GM13976 (cell line): ENCODE measurements around the gene TBC1D22A.

ENCODE experiments used
- DNase-seq: peaks from one replicate; pipeline ENCODE4 v3.0.0; 2012; ENCODE audit warnings: low spot score
- in situ Hi-C: fragments of 300-500 bp; cut with MboI; formaldehyde crosslinking; loops from one replicate; pipeline ENCODE4 v1.12.0; 2022; ENCODE audit warnings: low sequenced_read_pairs, mixed read lengths, inconsistent platforms; ENCODE audit not compliant: unreplicated experiment
- TF ChIP-seq, protein P1 (sequence below): IDR thresholded peaks from 2 replicates; pipeline ENCODE4 v1.5.1; 2012; ENCODE audit warnings: borderline replicate concordance, mild to moderate bottlenecking; ENCODE audit not compliant: insufficient read depth; ENCODE audit errors: extremely low read depth, missing control alignments, control extremely low read depth

TBC1D22A gene

DNA sequence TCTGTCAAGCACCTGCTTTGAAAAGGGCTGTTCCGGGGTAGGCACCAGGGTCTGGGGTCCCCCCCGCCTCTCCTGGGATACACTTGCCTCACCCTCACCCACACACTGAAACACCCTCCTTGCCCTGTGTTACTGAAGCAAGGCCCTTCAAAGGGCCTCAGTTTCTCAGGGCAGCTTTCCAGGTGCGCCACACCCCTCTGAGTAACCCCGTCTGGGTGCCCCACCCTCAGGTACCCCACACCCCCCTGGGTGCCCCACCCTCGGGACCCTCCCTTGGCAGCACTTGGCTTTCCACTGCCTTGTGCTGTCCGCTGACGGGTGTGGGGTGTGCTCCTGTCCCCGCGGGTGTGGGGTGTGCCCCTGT, 413.6 kb downstream of the TBC1D22A start:
- TF ChIP-seq, protein P1, sequence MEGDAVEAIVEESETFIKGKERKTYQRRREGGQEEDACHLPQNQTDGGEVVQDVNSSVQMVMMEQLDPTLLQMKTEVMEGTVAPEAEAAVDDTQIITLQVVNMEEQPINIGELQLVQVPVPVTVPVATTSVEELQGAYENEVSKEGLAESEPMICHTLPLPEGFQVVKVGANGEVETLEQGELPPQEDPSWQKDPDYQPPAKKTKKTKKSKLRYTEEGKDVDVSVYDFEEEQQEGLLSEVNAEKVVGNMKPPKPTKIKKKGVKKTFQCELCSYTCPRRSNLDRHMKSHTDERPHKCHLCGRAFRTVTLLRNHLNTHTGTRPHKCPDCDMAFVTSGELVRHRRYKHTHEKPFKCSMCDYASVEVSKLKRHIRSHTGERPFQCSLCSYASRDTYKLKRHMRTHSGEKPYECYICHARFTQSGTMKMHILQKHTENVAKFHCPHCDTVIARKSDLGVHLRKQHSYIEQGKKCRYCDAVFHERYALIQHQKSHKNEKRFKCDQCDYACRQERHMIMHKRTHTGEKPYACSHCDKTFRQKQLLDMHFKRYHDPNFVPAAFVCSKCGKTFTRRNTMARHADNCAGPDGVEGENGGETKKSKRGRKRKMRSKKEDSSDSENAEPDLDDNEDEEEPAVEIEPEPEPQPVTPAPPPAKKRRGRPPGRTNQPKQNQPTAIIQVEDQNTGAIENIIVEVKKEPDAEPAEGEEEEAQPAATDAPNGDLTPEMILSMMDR, result no peak

DNA sequence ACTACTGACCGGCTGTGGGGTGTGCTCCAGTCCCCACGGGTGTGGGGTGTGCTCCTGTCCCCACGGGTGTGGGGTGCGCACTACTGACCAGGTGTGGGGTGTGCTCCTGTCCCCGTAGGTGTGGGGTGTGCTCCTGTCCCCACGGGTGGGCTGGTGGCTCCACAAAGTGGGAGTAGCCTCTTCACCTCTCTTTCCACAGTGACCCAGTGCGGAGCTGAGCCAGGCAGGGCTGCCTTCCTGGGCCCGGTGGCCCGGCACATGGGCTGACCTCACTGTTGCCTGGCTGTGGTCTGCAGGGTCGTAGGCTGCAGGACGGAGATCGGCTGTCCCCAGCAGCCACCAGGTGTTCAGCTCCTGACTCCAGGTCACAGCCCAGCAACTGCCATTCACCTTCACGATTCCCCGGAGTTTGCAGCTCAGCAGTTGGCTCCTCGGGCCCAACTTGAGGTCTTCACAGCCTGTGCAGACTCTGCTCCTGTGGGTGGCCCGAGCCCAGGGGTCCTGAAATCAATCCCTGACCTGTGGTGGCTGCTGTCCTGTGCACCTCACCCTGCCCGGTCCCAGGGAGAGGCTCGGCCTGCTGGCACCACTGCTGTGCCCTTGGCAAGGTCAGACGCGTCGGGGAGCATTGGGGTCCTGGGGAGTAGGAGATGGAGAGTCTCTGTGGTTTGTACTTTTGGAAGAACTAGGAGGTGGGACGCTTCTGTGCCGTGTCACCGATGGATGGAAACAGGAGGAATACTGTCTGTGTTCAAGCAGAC, 414.3 kb downstream of the TBC1D22A start:
- no peak for DNase-seq
- in situ Hi-C loops, result no loop called here
- TF ChIP-seq, protein P1, result no peak

More for the DNA sequence above, 413.6 kb downstream of the TBC1D22A start:
- in situ Hi-C loops, result no loop called here
- DNase-seq, result no peak

DNA sequence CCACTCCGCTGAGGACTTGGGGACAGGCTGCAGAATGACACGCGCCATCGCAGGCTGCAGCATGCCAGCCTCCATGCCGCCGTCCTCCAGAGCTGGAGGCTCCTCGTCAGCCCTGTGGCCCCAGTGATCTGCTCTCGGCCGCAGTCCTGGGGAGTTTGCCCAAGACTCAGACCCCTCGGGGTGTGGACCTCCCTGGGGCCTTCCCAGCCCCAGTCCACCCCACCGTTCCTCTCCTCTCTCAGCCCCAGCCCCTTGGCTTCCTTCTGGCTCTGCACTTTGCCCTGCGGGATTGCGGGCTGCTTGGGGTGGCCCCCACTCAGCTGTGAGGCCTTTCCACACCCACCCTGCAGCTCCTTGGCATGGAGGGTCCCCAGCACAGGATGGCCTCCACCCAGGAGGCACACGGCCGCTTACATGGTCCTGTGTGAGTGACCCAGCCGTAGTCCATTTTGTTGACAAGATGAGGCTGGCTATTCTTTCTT, 414.9 kb downstream of the TBC1D22A start:
- no peak for DNase-seq
- in situ Hi-C loops, result no loop called here
- TF ChIP-seq, protein P1, result no peak

DNA sequence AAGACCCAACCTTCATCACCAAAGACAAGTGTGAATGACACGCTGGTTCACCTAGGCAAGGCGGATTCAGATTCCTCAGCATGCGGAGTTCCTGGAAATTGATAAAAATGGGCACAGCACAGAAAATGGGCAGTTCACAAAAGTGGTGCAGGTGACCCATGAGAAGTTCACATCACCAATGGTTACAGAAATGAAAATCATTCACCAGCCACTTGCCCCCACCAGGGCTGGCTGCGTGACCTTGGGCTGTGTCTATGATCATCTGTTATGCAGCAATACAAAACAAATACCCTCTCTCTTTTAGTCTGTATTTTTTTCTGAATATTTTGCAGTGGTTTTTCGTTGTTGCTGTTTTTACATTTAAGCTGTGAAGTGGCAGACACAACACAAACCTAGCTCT, 415.9 kb downstream of the TBC1D22A start:
- in situ Hi-C loops, result no loop called here
- TF ChIP-seq, protein P1, result no peak
- DNase-seq, result no peak

DNA sequence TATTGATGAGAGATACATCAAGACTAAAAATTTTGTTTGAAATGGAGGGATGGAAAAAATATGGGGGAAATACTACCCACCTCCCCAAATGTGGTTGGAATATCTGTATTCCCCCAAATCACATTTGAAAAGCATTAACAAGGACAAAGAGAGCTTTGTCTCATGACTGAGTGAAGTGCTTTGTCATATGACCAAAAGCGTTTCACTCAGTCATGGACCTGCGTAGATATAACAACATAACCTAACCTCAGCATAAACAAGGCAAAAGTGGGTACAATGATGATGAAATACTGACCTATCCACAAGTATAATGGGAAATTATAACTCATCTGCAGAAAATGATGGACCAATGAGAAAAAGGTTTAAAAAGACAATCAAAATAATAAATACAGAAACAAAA, 418.3 kb downstream of the TBC1D22A start:
- no peak for DNase-seq
- TF ChIP-seq, protein P1, result no peak
- in situ Hi-C loops, result no loop called here

DNA sequence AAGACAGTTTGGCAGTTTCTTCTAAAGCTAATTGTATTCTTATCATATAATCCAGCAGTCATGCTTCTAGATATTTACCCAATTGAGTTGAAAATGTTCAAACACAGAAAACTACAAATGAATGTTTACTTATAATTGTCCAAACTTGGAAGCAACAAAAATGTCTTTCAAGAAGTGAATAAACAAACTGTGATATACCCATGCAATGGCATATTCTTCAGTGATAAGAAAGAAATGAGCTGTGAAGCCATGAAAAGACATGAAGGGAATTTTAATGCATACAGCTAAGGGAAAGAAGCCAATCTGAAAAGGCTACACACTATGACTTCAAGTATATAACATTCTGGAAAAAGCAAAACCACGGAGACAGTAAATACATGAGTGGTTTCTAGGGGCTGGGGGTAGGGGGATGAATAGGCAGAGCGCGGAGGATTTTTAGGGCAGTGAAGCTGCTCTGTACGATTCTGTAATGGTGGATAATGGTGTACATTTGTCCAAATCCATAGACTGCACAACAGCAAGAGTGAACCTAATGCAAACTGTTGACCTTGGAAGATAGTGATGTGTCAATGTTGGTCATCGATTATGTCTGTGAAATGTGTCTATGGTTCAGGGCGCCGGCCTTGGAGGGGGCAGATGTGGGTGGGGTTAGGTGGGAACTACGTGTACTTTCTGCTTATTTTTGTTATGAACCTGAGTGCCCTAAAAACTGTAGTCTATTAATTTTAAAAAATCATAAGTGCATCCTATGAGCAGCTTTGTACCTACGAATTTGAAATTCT, 424.9 kb downstream of the TBC1D22A start:
- in situ Hi-C loops, result no loop called here
- TF ChIP-seq, protein P1, result no peak
- no peak for DNase-seq
